Neural cell (in vitro differentiated cells): ENCODE data around the gene TMEM80.

Experiments used
- EP300 ChIP-seq: fragments of 450-650 bp; conservative IDR thresholded peaks from 2 replicates; pipeline ENCODE4 v1.6.1; 2014; ENCODE audit warnings: antibody characterized with exemption, mild to moderate bottlenecking, moderate library complexity; ENCODE audit not compliant: poor library complexity, severe bottlenecking
- EZH2 ChIP-seq: fragments of 200-600, 300-800 bp; shearing (Covaris generic), sonication (generic); IDR thresholded peaks from 2 replicates; pipeline ENCODE4 v1.6.1; 2014; ENCODE audit warnings: antibody characterized with exemption, low read length, borderline replicate concordance, mild to moderate bottlenecking; ENCODE audit not compliant: insufficient read depth, poor library complexity, severe bottlenecking
- MXI1 ChIP-seq: fragments of 450-650 bp; conservative IDR thresholded peaks from 2 replicates; pipeline ENCODE4 v1.6.1; 2014; ENCODE audit warnings: antibody characterized with exemption, mild to moderate bottlenecking; ENCODE audit not compliant: poor library complexity, severe bottlenecking
- POLR2AphosphoS5 ChIP-seq: IDR thresholded peaks from 2 replicates; pipeline ENCODE4 v1.6.1; 2012
- RAD21 ChIP-seq: fragments of 450-650 bp; conservative IDR thresholded peaks from 2 replicates; pipeline ENCODE4 v1.6.1; 2014; ENCODE audit warnings: antibody characterized with exemption, mild to moderate bottlenecking, moderate library complexity
- REST ChIP-seq: IDR thresholded peaks from 2 replicates; pipeline ENCODE4 v1.6.1; 2012; ENCODE audit warnings: borderline replicate concordance
- SMC3 ChIP-seq: fragments of 450-650 bp; conservative IDR thresholded peaks from 2 replicates; pipeline ENCODE4 v1.6.1; 2014; ENCODE audit warnings: antibody characterized with exemption, mild to moderate bottlenecking, moderate library complexity; ENCODE audit not compliant: poor library complexity
- TAF1 ChIP-seq: IDR thresholded peaks from 2 replicates; pipeline ENCODE4 v1.6.1; 2012; ENCODE audit warnings: low read depth
- TF ChIP-seq, protein P1 (sequence below): fragments of 450-650 bp; IDR thresholded peaks from 2 replicates; pipeline ENCODE4 v1.5.1; 2014; ENCODE audit warnings: antibody characterized with exemption, mild to moderate bottlenecking, moderate library complexity; ENCODE audit not compliant: poor library complexity, severe bottlenecking

- TF ChIP-seq RAD21, result no peak
- TF ChIP-seq, protein P1, sequence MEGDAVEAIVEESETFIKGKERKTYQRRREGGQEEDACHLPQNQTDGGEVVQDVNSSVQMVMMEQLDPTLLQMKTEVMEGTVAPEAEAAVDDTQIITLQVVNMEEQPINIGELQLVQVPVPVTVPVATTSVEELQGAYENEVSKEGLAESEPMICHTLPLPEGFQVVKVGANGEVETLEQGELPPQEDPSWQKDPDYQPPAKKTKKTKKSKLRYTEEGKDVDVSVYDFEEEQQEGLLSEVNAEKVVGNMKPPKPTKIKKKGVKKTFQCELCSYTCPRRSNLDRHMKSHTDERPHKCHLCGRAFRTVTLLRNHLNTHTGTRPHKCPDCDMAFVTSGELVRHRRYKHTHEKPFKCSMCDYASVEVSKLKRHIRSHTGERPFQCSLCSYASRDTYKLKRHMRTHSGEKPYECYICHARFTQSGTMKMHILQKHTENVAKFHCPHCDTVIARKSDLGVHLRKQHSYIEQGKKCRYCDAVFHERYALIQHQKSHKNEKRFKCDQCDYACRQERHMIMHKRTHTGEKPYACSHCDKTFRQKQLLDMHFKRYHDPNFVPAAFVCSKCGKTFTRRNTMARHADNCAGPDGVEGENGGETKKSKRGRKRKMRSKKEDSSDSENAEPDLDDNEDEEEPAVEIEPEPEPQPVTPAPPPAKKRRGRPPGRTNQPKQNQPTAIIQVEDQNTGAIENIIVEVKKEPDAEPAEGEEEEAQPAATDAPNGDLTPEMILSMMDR, result no peak
- no peak for TF ChIP-seq EP300
- TF ChIP-seq POLR2AphosphoS5, result no peak
- no peak for TF ChIP-seq EZH2
- TF ChIP-seq SMC3, result no peak
- no peak for TF ChIP-seq REST
- TF ChIP-seq TAF1, result no peak
- TF ChIP-seq MXI1, result no peak
These were observed 49.4 kb upstream of the TMEM80 start for GRCh38 chr11:646214-646613.
